Amniotic epithelial cell (primary cell): ENCODE results near the gene FGD5.

Experiments used
- DNase-seq: peaks from one replicate; pipeline ENCODE4 v3.0.0-alpha.2; 2010; ENCODE audit warnings: low read depth

The FGD5 gene

DNA sequence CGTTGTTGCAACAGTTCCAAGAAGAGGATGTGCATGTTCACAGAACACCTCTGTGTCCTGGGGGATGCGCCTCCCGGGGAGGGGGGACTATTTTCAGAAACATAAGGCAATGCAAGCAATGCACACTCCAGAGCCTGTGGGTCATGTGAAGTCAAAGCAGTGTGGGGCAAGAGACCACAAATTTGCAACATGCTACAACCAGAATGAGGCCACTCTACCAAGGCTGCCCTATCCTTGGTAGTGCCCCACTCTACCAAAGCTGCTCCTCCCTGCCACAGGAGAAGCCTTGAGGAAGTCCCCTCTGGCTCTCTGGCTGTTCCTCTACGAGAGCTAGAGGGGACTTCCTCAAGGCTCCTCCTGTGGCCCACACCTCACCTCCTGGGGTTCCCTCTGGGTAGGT, 120.2 kb downstream of the FGD5 start:
- no peak for DNase-seq

DNA sequence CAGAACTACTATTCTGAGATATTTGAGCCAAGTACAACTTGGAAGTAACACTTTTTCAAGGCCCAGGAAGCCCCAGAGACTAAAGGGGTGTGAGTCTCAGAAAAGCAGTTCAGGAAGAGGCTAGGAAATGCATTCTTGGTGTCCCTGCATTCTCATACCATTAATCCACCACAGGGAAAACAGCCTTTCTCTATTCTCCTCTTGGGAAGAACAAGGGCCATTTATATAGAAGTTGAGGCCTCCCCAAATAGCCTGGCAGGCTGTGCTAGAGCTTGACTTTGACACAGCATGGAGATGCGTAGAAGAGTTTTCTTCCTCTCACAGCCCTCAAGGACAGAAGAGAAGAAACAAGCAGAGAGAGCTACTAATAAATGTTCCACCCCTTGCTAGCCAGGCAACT, 123.1 kb downstream of the FGD5 start:
- no peak for DNase-seq

DNA sequence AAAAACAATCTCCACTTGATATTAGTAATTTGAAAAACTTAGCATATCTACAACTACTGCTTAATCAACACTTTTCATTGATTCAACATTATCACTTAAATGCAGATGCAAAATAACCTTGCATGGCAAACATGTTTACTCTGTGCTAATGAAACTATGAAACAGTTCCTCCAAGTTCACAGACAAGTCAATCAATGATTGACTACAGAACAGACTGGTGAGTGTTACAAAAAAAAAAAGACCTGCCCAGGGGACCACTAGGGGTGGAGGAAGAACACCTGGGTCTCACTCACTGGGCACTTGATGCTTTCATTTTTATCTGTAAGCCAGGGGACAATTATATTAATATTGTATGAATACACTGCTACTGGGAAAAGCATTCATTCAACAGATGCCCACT, 124.3 kb downstream of the FGD5 start:
- no peak for DNase-seq

DNA sequence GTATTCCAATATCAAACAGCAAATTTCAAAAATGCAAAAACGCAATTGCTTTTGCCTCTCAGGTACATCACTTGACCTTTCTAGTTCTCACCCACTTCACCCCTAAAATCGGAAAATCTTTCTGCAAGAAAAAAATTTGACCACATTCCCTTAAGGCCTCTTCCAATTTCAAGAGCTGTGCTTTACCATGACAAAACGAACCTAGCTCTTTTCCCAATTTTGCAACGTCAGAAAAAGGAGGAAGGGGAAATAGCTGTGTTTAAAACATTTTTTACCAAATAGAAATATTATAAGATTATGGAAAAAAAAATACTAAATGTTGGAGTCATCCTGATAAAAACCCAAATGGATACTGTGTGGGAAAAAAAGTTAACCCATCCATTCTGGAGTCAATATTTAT, 127.5 kb downstream of the FGD5 start:
- no peak for DNase-seq

DNA sequence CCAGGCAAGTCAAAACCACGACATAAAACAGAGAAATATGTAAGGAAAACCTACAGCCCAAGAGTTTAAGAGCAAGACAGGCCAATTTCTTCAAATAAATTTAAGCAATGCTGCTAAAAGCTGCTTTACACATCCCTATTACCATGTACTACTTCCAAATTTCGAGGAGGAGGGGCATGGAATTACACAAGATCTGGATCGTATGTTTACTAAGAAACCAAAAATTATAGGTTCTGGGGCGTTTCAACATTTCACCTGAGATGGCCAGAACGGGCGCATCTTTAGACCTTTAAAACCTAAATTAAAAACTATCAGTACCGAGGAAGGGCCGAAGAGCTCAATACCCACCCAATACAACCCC, 128.0 kb downstream of the FGD5 start:
- no peak for DNase-seq

DNA sequence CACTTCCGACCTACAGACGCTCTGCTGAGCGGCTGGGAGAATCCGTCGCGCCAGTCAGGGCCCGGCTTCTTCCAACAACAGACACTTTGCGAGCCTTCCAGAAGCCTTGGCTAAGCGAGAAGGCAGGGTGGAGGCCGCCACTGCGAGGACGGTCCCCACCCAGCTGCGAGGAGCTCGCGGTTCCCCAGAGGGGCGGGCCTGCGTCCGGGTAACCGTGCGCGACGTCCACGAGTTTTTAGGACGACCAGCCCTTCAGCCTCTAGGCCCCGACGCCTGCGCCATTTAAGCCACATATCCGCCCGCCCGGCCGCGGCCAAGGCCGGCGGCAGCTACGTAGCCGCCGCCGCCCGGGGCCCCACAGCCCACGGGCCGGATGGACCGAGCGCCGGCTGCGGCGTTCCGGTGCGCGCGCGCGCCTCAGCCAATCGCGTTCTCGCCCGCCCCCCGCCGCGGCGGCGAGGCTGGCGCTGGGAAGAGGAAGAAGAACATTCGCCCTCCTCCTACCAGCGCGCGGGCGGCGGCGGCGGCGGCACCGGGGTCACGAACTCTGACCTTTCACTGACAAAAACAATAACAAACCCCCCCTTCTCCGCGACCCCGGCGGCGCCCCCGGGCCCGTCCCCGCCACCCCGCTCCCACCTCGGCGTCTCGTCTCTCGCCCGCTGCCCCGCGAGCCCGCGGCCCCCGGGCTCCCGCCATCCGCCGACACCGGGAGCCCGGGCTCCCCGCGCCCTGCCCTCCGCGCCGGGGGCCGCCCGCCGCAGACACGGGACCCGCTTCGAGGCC, 128.5 kb downstream of the FGD5 start, which contains the start of gene NR2C2:
TSS of gene NR2C2 (plus strand) at position 484 of the 786 bp plus-strand sequence. CDS start 56,332 bp downstream, outside the sequence.
- peak; percentile 63 for DNase-seq

DNA sequence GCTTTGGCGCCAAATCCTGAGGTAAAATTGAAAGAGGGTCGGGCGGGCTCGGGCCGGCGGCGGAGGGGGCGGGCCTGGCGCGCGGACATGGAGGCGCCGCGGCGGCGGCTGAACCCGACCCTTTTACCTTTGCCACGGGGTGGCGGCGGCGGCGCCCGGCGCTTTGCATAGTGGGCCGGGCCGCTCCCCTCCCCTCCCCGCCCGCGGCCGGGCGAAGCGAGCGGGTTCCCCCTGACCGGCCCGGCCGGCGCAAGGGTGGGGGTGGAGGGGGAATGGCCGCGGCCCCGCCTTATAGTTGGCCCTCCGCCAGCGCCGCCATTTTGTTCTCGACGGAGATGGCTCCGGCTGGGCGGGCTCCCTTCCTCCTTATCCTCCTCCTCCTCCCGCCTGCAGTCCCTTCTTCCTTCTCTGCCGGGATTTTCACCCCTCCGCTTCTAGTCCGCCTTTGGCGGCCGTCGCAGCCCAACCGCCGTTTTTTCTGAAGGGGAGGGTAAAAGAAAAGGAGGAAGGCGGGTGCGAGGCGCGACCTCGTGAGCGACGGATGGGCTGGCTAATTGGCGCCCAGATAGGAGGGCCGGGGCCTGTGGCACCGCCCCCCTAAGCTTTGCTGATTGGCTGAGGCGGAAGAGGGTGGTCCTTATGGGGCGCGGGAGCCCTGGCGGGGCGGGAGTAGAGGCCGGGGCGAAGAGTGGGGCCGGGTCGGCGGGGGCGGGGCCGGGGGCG, 129.3 kb downstream of the FGD5 start:
- DNase-seq: peak; percentile 93

DNA sequence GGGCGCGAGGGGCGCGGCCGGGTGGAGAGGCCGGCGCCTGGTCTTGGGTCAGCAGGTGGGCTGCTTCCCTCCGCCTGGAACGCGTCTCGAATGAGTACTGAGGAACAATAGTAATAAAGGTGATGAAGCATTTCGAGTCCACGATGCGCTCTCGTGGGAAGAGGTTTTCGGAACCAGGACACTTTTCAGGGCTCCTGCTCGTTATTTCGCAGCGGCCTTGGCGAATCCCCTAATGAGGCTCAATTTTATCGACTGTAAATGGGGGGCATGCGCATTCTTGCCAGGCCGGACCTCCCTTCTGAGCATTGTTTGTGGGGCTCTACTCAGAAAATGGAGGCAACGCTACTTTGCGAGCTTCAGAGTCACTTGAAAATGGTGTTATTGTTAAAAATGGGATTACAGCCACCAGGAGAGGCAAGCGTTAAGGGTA, 129.9 kb downstream of the FGD5 start:
- DNase-seq: no peak

DNA sequence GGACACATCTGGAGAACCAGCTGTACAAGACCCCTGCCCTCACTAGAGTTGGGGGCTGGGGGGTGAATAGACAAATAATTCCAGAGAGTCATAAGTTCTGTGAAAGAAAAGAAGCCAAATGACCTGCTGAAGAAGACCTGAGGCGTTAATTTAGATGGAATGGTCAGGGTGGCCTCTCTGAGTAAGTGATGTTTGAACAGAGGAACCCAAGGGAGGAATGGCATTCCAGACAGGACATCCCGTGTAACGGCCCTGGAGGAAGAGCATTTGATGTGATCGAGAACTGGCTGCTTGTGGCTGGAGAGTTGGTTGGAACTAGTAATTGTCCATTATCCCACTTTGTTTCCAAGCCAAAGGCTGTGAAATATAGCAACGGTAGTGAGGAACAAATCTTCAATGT, 130.4 kb downstream of the FGD5 start:
- no peak for DNase-seq

DNA sequence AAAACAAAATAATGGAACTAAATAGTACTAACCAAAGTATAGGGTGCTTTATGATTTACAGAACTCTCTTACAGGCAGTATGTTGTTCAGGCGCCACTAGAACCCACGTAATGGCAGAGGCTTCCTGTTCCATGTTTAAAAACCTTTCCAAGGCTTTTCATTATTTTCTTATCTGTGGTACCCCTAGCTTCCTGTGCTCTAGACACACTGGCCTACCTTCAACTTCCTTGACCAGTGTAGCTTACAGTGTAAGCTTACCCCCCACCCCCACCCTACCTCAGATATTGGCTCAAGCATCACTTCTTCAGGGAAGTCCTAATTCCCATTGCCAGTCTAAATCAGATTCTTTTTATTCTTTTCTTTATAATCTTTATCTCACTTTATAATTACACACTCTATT, 131.5 kb downstream of the FGD5 start:
- no peak for DNase-seq

DNA sequence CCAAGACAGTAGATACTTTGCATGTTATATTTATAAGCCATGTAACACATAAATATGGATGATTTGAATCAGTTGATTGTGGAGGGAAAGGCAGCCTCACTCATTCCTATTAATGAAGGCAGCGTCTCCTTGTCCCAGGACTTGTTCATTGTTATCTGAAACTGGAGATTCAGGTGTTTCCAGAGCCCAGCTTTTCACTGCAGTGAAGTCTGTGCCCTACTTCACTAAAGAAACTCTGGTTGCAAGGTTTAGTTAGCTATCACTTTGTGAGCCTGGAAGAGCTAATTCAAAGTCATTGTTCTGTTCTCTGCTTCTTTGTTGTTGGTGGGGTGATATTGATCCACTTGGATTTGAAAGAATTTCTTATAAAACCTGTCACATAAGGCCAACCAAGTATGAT, 138.4 kb downstream of the FGD5 start:
- DNase-seq: no peak

DNA sequence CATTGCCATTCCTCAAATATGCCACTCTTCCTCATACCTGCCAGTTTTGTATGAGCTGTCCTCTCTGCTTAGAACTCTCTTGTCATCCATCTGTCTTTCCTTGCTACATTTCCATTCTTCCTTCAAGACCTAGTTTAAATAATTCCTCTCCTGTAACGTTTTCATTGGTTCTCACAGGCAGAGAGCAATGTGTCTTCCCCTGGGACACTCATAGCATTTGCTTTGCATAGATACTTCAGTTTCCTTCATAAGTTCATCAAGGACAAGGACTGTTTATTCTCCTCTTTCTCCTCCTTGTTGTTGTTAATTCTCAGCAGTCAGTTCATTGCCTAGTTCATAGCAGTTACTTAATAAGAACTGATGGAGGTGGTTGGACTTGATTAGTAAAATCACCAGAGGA, 139.2 kb downstream of the FGD5 start:
- no peak for DNase-seq

DNA sequence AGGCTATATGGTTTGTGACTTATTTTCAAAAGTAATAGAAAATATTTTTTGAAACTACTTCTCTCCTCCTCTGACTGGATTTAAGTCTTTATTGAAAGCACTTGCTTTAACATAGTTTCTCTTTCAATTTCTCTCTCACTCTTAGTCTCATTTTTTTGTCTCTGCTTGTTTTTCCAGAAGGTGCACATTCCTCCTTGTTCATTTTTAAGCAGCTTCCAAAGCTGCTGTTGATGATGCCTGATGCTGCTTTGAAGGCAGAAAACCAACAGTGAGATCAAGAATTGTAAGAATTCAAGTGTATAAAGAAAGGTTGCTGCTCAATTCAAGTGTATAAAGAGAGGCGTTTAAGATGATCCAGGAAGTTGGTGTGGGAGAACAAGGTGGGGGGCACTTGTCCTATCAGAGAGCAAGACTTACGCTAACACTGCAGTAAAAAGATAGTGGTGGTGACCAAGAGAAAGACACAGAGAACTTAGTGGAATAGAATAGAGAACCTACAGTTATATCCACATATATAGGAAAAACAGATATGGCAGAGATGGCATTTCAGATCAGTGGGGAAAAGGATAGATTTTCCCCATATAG, 140.7 kb downstream of the FGD5 start:
- no peak for DNase-seq

DNA sequence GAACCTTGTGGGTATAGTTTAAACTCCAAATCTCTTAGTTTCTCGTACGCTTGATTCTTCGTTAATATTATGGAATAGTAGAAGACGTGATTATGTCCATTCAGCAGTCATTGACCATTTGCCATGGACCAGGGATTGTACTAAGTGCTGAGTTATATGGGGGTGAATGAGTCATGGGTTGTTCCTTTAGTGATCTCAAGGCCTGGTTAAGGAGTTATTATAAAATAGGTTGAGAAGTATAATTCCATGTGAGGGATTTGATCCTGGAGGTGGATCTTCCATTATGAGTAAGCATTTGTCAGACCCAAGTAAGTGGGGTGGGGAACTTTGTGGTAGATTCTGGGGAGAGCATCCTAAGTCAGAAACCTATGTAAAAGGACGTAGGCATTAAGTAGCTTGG, 144.0 kb downstream of the FGD5 start:
- DNase-seq: peak; percentile 37

DNA sequence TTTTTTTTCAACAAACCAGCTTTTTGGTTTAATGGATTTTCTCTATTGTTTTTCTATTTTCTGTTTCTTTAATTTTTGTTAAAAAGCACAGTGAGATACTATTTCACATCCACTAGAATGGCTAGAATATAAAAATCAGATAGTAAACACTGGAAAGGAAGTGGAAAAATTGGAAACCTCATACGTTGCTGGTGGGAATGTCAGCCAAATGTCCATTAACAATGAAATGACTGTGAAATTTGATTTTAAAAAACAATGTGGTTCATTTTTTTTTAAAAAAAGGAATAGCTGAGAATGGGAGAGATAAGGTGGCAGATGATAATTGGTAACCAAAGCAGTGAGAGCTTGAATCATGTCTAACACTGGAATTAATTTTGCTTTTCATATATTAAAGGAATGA, 148.5 kb downstream of the FGD5 start:
- no peak for DNase-seq

DNA sequence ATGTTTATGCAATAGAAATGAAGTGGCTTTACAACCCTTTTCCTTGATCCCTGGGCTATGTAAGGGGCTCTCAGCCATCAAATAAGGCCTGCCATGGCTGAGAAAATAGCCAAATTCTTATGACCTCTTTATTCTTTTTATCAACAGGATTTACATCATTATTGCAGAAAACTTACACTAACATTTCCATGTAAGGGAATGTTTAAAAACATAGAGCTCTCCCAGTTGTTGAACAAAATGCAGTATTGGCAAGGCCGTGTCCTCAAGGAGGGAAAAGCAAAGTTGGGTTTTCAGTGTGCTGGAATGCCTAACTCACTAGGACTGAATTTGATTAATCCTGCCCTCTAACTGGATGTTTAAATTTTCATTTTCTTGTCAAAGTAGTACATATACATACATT, 150.9 kb downstream of the FGD5 start:
- no peak for DNase-seq

DNA sequence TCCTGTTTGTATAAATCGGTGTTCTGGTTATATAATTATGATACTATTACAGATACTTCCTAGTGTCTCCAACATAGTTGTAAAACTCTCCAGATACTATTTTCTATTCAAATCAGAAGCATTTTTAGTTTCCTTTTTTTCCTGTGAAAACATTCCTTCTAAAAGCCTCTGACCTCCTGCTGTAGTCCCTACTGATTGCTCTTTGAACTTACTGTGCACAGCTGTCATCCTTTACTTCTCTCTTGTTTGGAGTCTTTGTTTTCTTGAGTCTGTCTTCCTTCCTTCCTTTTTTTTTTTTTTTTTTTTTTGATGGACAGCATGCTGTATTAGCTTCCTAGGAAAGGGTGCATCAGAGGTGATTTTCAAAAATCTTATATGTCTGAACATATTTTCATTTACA, 157.6 kb downstream of the FGD5 start:
- no peak for DNase-seq

DNA sequence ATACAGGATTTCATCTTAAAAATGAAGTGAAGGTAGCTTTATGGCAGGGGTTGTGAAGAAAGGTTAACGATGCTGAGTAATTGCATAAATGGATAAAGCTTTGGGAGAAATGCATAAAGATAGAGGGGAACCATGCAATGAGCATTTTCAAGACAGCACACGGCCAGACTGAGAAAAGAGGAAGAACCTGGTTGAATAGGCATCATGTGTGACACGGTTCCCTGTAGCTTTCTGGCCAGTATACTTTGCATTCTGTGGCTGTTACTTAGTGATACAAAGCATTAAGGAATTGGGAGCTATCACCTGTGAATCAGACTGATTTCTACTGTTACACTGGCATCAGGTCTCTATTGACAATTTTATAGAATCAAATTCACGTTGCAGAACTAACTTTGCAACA, 161.9 kb downstream of the FGD5 start:
- no peak for DNase-seq
